Neuronal stem cell (in vitro differentiated cells): ENCODE measurements around the gene SLC35G3.

Source experiments
- DNase-seq: peaks from one replicate; pipeline ENCODE4 v3.0.0-alpha.2; 2013; ENCODE audit warnings: low spot score
- H2AFZ ChIP-seq: one replicate; pipeline ENCODE4 v1.6.1; 2013; ENCODE audit warnings: mild to moderate bottlenecking, low read length, inconsistent platforms
- H2AK5ac ChIP-seq: 2 replicates; pipeline ENCODE4 v1.6.1; 2013; ENCODE audit warnings: low read depth, mild to moderate bottlenecking, inconsistent platforms, low read length, moderate library complexity, mixed read lengths
- H2BK120ac ChIP-seq: 2 replicates; pipeline ENCODE4 v1.6.1; 2013; ENCODE audit warnings: low read depth, mild to moderate bottlenecking, inconsistent platforms, low read length, moderate library complexity, mixed read lengths
- H2BK12ac ChIP-seq: one replicate; pipeline ENCODE4 v1.6.1; 2013; ENCODE audit warnings: low read length, inconsistent platforms
- H2BK15ac ChIP-seq: 2 replicates; pipeline ENCODE4 v1.6.1; 2013; ENCODE audit warnings: mild to moderate bottlenecking, low read length, inconsistent platforms, mixed read lengths
- H2BK5ac ChIP-seq: one replicate; pipeline ENCODE4 v1.6.1; 2013; ENCODE audit warnings: inconsistent platforms, mild to moderate bottlenecking, low read length, moderate library complexity
- H3K14ac ChIP-seq: one replicate; pipeline ENCODE4 v1.6.1; 2013; ENCODE audit warnings: low read length, inconsistent platforms
- H3K18ac ChIP-seq: 2 replicates; pipeline ENCODE4 v1.6.1; 2013; ENCODE audit warnings: low read length, inconsistent platforms
- H3K23ac ChIP-seq: 2 replicates; pipeline ENCODE4 v1.6.1; 2013; ENCODE audit warnings: low read depth, mild to moderate bottlenecking, mixed read lengths, low read length, inconsistent platforms; ENCODE audit not compliant: poor library complexity
- H3K27ac ChIP-seq: replicated peaks from 3 replicates; pipeline ENCODE4 v1.5.1; 2013; ENCODE audit warnings: low read length, inconsistent platforms
- H3K27me3 ChIP-seq, 3 experiments: 2 replicates each; pipeline ENCODE4 v1.6.1; 2013; ENCODE audit warnings: low read length in 3 of 3, mild to moderate bottlenecking in 2 of 3, inconsistent platforms in 1 of 3, low read depth in 1 of 3, mixed read lengths in 1 of 3, moderate library complexity in 1 of 3; ENCODE audit not compliant: control insufficient read depth in 3 of 3, insufficient read depth in 3 of 3
- H3K36me3 ChIP-seq, 2 donors: replicated peaks in 1 of 2; 2 replicates each; pipeline ENCODE4 v1.6.1; 2013; ENCODE audit warnings: low read length in 2 of 2; ENCODE audit not compliant: control insufficient read depth in 2 of 2, insufficient read depth in 2 of 2
- H3K4ac ChIP-seq: 2 replicates; pipeline ENCODE4 v1.6.1; 2013; ENCODE audit warnings: inconsistent platforms, mild to moderate bottlenecking, low read length, moderate library complexity
- H3K4me1 ChIP-seq, 2 donors: 1 replicate in 1 of 2; 2 replicates in 1 of 2; pipeline ENCODE4 v1.6.1; 2013; ENCODE audit warnings: low read length in 2 of 2, low read depth in 1 of 2; ENCODE audit not compliant: control insufficient read depth in 2 of 2, insufficient read depth in 1 of 2
- H3K4me2 ChIP-seq: one replicate; pipeline ENCODE4 v1.6.1; 2013; ENCODE audit warnings: mild to moderate bottlenecking, low read length, inconsistent platforms; ENCODE audit not compliant: insufficient read depth, poor library complexity, severe bottlenecking
- H3K4me3 ChIP-seq, 2 donors: 2 replicates each; pipeline ENCODE4 v1.5.1; 2013; ENCODE audit warnings: low read length in 2 of 2, mild to moderate bottlenecking in 2 of 2, inconsistent platforms in 1 of 2, moderate library complexity in 1 of 2
- H3K79me1 ChIP-seq: one replicate; pipeline ENCODE4 v1.6.1; 2013; ENCODE audit warnings: low read depth, mild to moderate bottlenecking, inconsistent platforms, low read length, moderate library complexity
- H3K9ac ChIP-seq: one replicate; pipeline ENCODE4 v1.6.1; 2013; ENCODE audit warnings: mild to moderate bottlenecking, low read depth, low read length, inconsistent platforms; ENCODE audit not compliant: poor library complexity
- H3K9me3 ChIP-seq, 2 donors: replicated peaks in 1 of 2; 2 replicates each; pipeline versions ENCODE3 to v1.6.1; 2013; ENCODE audit warnings: low read length in 2 of 2, mild to moderate bottlenecking in 2 of 2, inconsistent platforms in 1 of 2, low read depth in 1 of 2, mixed read lengths in 1 of 2, moderate library complexity in 1 of 2; ENCODE audit not compliant: control insufficient read depth in 2 of 2, insufficient read depth in 1 of 2
- H4K8ac ChIP-seq: one replicate; pipeline ENCODE4 v1.6.1; 2013; ENCODE audit warnings: low read depth, mild to moderate bottlenecking, inconsistent platforms, low read length, moderate library complexity
- H4K91ac ChIP-seq: one replicate; pipeline ENCODE4 v1.6.1; 2013; ENCODE audit warnings: low read length, low read depth, mild to moderate bottlenecking, inconsistent platforms; ENCODE audit not compliant: poor library complexity
- WGBS, 2 donors: extraction: QIAGEN DNeasy Blood & Tissue Kit; methylation state at CpG; one replicate each; pipeline ENCODE4 v1.1.7; 2013; ENCODE audit warnings: missing lambda C conversion rate in 2 of 2, mixed read lengths in 1 of 2; ENCODE audit not compliant: insufficient read length in 2 of 2, insufficient replicate concordance in 1 of 2; ENCODE audit errors: extremely low coverage in 2 of 2; 5-methylcytosine and 5-hydroxymethylcytosine counted together

The SLC35G3 gene

GRCh38 chr17:35189291-35189690 lies 4.9 kb downstream of the SLC35G3 start:
- Histone ChIP-seq H3K14ac (no peak overlapping the region), H2BK120ac (no peak overlapping the region), H3K23ac (no peak overlapping the region), H2BK12ac (no peak overlapping the region), H4K8ac (no peak overlapping the region), H3K4me2 (no peak overlapping the region), H3K4me1 (peaks cover 0 to 3% of the 10 kb centered on the region in 2 donors), H3K4me3 (no peak overlapping the region), H2AK5ac (no peak overlapping the region), H3K79me1 (no peaks in the 10 kb centered on the region), H3K18ac (no peak overlapping the region), H3K9me3 (no peaks in the 10 kb centered on the region), H3K27me3 (peaks cover 0 to 5% (median 0%) of the 10 kb centered on the region in 3 experiments), H3K9ac (no peak overlapping the region), H2AFZ (no peak overlapping the region), H3K4ac (no peak overlapping the region), H3K27ac (no peak overlapping the region), H4K91ac (no peak overlapping the region), H2BK15ac (no peak overlapping the region), H2BK5ac (no peak overlapping the region), H3K36me3 (no peaks in the 10 kb centered on the region)
- no CpG with 5 or more reads among the region's 3 CpGs for WGBS, 2 donors
- no peak for DNase-seq

- H3K36me3 ChIP-seq, result no peaks in the 10 kb centered on the region
- H3K4me2 ChIP-seq, result no peak overlapping the region
- WGBS, 2 donors, result no CpG with 5 or more reads among the region's 2 CpGs
- H3K4ac ChIP-seq, result no peak overlapping the region
- H4K91ac ChIP-seq, result no peak overlapping the region
- no peak overlapping the region for H2BK15ac ChIP-seq
- H3K27me3 ChIP-seq, result peaks cover 0 to 5% (median 0%) of the 10 kb centered on the region in 3 experiments
- no peak overlapping the region for H3K27ac ChIP-seq
- no peak overlapping the region for H4K8ac ChIP-seq
- H3K23ac ChIP-seq, result no peak overlapping the region
- H3K18ac ChIP-seq, result no peak overlapping the region
- no peaks in the 10 kb centered on the region for H3K9me3 ChIP-seq
- no peak for DNase-seq
- peaks cover 0 to 3% of the 10 kb centered on the region in 2 donors for H3K4me1 ChIP-seq
- H3K14ac ChIP-seq, result no peak overlapping the region
- H3K4me3 ChIP-seq, result no peak overlapping the region
- H3K79me1 ChIP-seq, result no peaks in the 10 kb centered on the region
- H2BK120ac ChIP-seq, result no peak overlapping the region
- H2AK5ac ChIP-seq, result no peak overlapping the region
- no peak overlapping the region for H3K9ac ChIP-seq
- no peak overlapping the region for H2BK5ac ChIP-seq
- H2AFZ ChIP-seq, result no peak overlapping the region
- H2BK12ac ChIP-seq, result no peak overlapping the region
Observed at GRCh38 chr17:35188111-35188510, 6.1 kb downstream of the SLC35G3 start.

- no peak overlapping the region for H4K8ac ChIP-seq
- no peak overlapping the region for H3K18ac ChIP-seq
- H3K4me3 ChIP-seq, result no peak overlapping the region
- no peak overlapping the region for H2BK12ac ChIP-seq
- no peak overlapping the region for H4K91ac ChIP-seq
- no peak overlapping the region for H3K4ac ChIP-seq
- peaks cover 0 to 5% (median 0%) of the 10 kb centered on the region in 3 experiments for H3K27me3 ChIP-seq
- no peak overlapping the region for H3K23ac ChIP-seq
- no peaks in the 10 kb centered on the region for H3K36me3 ChIP-seq
- no peak overlapping the region for H3K4me2 ChIP-seq
- H2BK120ac ChIP-seq, result no peak overlapping the region
- no peak overlapping the region for H2BK15ac ChIP-seq
- no peak overlapping the region for H2AFZ ChIP-seq
- no peak overlapping the region for H3K14ac ChIP-seq
- H3K9ac ChIP-seq, result no peak overlapping the region
- H3K4me1 ChIP-seq, result peaks cover 0 to 3% of the 10 kb centered on the region in 2 donors
- H3K79me1 ChIP-seq, result no peaks in the 10 kb centered on the region
- no peak for DNase-seq
- no peak overlapping the region for H2AK5ac ChIP-seq
- no peaks in the 10 kb centered on the region for H3K9me3 ChIP-seq
- H3K27ac ChIP-seq, result no peak overlapping the region
- H2BK5ac ChIP-seq, result no peak overlapping the region
- WGBS, 2 donors, result no CpG with 5 or more reads among the region's 2 CpGs
Observed at GRCh38 chr17:35187481-35187880, 6.7 kb downstream of the SLC35G3 start.

GRCh38 chr17:35185849-35186248 lies 8.3 kb downstream of the SLC35G3 start:
- Histone ChIP-seq H3K23ac (no peak overlapping the region), H3K4ac (no peak overlapping the region), H3K14ac (no peak overlapping the region), H3K36me3 (no peaks in the 10 kb centered on the region), H2AFZ (no peak overlapping the region), H4K91ac (no peak overlapping the region), H3K4me2 (no peak overlapping the region), H3K9ac (no peak overlapping the region), H4K8ac (no peak overlapping the region), H2BK15ac (no peak overlapping the region), H3K27me3 (peaks cover 0 to 5% (median 0%) of the 10 kb centered on the region in 3 experiments), H3K9me3 (no peaks in the 10 kb centered on the region), H2AK5ac (no peak overlapping the region), H3K27ac (no peak overlapping the region), H3K4me3 (no peak overlapping the region), H2BK12ac (no peak overlapping the region), H3K4me1 (peaks cover 0 to 3% of the 10 kb centered on the region in 2 donors), H2BK120ac (no peak overlapping the region), H3K18ac (no peak overlapping the region), H3K79me1 (no peaks in the 10 kb centered on the region), H2BK5ac (no peak overlapping the region)
- no peak for DNase-seq
- WGBS, 2 donors, result no CpG with 5 or more reads among the region's 1 CpG
